GM18951 (cell line): Measurements from ENCODE around the gene EFNA5.

ENCODE experiments used
- POLR2A ChIP-seq: IDR thresholded peaks from 4 replicates; pipeline ENCODE4 v1.6.1; 2011; ENCODE audit warnings: mild to moderate bottlenecking; ENCODE audit not compliant: insufficient read length, insufficient read depth; ENCODE audit errors: extremely low read depth
- in situ Hi-C: fragments of 300-500 bp; cut with MboI; formaldehyde crosslinking; loops from one replicate; pipeline ENCODE4 v1.12.0; 2022; ENCODE audit warnings: low sequenced_read_pairs, mixed read lengths, inconsistent platforms; ENCODE audit not compliant: unreplicated experiment

EFNA5 gene

DNA sequence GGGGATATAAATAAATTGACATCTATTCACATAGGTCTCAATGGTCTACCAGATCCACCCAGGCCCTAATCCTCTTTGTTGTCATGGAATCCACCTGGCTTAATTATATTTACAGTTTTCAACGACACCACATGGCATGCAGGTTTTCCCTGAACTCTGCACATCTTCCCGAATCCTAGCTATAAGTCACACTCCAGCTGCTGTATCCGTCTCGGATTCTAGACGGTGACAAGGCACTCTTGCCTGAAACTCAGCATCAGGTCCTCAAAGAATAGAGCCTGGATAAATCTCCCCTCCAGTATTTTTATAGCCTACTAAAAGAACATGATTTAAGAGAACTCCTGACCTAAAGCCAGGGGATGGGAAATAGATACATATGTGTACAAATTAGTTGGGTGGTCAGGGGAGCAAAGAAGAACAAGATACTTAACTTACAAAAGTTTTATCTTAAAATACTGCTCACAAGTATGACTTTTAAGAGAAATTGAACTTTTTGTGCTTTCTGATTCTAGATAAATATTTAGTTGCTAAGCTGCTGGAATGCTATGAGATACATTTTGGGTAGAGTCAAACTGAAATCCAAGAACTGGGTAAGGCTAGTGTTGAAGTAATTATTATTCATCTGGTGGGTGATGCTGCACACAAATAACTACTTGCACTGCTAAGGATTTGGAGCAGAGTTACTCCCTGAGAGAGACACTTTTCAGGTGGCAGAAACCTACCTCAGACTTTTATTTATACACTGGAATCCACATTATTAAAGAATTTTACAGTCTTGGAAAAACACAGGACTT is 187.3 kb downstream of the EFNA5 start:
- TF ChIP-seq POLR2A, result no peak
- in situ Hi-C loops, result no loop called here

DNA sequence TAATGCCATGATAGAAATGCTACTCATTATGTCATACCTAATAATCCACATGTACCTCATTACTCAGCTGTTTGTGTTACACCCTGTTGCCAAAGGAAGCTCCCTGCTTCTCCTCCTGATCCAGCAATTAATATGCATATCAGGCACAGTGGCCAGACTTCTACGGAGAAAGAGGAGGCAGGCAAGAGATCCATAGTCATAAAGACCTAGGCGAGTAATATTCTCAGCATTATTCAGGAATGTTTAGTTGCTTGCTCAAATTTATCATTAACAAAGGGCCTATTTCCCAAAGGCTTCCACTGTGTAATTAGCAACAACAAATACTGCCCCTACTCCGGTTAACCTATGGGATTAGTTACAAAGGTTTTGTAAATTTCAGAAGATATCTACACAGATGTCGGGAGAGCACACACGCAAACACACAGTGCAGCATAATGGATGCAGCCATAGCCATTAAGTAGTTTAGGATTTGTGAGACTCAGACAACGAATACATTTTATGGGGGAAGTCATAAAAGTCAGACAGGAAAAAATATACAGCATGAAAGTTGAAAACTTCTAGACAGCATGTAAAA is 192.6 kb downstream of the EFNA5 start:
- in situ Hi-C loops, result no loop called here
- TF ChIP-seq POLR2A, result no peak

DNA sequence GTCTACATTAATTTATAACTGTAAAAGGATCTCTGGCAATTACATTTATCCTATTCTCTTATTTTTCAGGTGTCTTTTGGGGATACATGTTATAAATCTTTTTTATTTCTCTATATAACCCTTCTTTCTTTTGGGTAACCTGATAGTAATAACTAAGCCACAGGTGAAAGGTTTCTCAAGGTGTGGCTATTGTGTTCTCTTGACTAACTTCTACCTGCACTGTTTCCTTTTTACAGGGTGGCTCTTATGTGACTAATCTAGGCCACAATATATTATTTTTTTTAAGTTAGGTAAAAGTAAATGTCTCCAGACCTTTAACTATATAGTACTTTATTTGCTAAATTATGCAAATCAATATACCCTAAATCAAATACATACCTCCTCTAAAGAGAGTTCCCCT is 193.2 kb downstream of the EFNA5 start:
- TF ChIP-seq POLR2A, result no peak
- in situ Hi-C loops, result no loop called here

DNA sequence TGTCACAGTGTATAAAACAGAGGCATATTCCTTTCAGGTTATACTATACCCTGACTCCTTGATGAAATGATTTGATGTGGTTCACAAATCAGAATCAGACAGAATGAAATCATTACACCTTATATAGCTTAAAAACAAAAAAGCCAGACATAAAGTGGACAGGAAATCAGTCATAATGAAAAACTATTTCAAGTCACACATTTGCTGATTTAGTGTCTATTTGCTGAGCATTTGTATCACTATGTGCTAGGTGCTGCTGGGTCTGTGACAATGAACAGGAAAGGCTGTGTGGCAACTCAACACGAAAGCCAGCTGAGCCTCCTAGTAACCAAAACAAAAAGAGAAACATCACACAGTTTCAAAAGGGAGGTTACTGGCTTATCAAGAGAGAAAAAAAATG is 194.0 kb downstream of the EFNA5 start:
- TF ChIP-seq POLR2A, result no peak
- in situ Hi-C loops, result no loop called here

GRCh38 chr5:107474716-107475489 is 195.8 kb downstream of the EFNA5 start:
- in situ Hi-C loops, result no loop called here

GRCh38 chr5:107474361-107474715 is 196.4 kb downstream of the EFNA5 start:
- in situ Hi-C loops, result no loop called here
- no peak for TF ChIP-seq POLR2A

More at GRCh38 chr5:107474716-107475489, 195.8 kb downstream of the EFNA5 start:
- no peak for TF ChIP-seq POLR2A

DNA sequence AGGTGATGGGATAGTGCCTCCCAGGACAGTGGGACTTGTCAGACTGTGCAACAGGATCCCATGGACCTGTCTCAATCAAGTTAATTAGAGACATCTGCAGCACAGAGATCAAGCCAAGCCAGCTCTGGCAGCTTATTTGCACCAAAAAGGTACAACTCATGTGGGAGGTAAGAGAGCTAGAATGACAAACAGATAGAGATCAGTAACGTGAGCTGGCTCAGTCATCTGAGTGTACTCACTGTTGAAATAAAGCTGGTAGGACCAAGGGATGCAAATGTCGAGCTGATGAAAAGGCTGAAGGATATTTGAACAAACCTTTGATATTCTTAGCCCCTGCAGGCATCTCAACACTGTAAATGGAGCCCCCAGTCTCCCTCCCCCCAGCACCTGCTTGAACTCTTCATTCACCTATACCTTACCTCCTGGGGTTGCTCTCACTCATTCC is 198.1 kb downstream of the EFNA5 start:
- in situ Hi-C loops, result no loop called here
- TF ChIP-seq POLR2A, result no peak

GRCh38 chr5:107470295-107470582 is 200.5 kb downstream of the EFNA5 start:
- in situ Hi-C loops, result no loop called here

DNA sequence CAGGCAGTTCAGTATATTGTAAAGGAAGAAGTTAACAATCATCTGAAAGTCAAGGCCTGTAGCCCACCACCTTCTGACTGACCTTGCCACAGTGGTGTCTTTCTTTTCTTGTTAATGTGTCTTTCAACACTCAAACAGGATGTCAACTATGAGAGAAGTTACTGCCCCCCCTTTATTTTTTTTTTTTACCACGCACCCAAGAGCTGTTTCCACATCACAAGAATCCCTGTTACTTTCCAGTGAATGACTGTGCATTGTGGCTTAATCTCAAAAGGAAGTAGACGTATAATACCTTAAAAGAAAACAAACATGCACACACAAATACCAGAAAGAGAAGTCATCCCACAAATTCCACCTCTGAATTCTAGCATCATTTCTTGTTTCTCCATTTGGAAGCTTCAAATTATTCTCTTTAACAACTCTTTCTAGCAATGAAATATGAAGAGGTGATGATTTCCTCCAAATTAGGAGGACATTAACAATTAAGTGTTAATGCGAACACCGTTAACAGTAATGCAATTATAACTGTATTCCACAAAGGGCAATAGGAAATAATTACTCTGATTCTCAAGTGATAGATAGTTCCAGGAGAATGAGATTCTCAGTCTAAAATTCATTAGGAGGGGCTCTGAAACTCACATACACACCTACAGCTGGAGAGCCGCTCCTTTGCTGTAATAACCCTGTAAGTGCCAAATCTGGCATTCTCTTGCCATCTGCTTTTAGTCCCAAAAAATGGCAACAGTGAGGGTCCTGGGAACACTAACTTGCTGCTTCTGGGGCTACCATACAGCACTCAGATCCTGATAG is 201.0 kb downstream of the EFNA5 start:
- in situ Hi-C loops, result no loop called here
- TF ChIP-seq POLR2A, result no peak

More at GRCh38 chr5:107470295-107470582, 200.5 kb downstream of the EFNA5 start:
- no peak for TF ChIP-seq POLR2A

DNA sequence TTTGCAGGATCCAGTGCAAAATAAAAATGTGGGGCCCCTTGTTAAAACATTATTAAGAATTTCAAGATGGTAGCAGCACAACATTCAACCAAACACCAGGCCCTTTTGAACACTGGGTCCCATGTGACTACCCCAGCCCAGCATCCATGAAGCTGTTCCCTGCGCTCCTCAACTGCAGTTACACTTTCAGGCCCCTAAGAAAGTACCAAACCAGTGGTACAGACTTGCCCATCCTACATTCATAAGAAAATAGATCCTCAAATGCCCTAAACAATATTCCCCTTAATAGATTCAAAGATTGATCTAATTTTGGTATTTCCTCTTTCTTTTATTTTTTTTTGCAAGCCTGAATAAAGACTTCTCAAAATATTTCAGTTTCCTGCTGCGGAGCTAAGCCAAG is 201.7 kb downstream of the EFNA5 start:
- TF ChIP-seq POLR2A, result no peak
- in situ Hi-C loops, result no loop called here

- TF ChIP-seq POLR2A, result no peak
- in situ Hi-C loops, result no loop called here
These were observed 202.5 kb downstream of the EFNA5 start for GRCh38 chr5:107468276-107468675.

- in situ Hi-C loops, result no loop called here
- TF ChIP-seq POLR2A, result no peak
These were observed 203.4 kb downstream of the EFNA5 start for GRCh38 chr5:107467137-107467932.

GRCh38 chr5:107466233-107466769 is 204.4 kb downstream of the EFNA5 start:
- TF ChIP-seq POLR2A, result no peak
- in situ Hi-C loops, result no loop called here
